Ovary (tissue), 9 donors: ENCODE measurements around the gene PNPO. TPM values are rescaled to one million over a fixed set of nuclear protein-coding genes. Genes with fewer than 3 reads are reported as not detected.
"Not testable (repeated sequence)": the region's sequence is repeated elsewhere in the genome, so short reads cannot be mapped to it uniquely, and the experiment has no call there.

Experiments used
- DNase-seq, 5 donors: peaks; one replicate each; pipeline ENCODE4 v3.0.0-alpha.2; 2019 to 2020
- H3K27ac ChIP-seq, 2 donors: fragments of 200-600 bp; one replicate each; pipeline versions ENCODE4 v1.5.1 to v1.8.0; 2019 to 2022
- H3K27me3 ChIP-seq: fragments of 200-600 bp; one replicate; pipeline ENCODE4 v1.8.0; 2022
- H3K36me3 ChIP-seq: fragments of 200-600 bp; sonication (generic); one replicate; pipeline ENCODE4 v1.5.1; 2019
- H3K4me1 ChIP-seq: one replicate; pipeline ENCODE4 v1.8.1; 2013; ENCODE audit warnings: mild to moderate bottlenecking, moderate library complexity; ENCODE audit not compliant: insufficient read depth
- H3K4me3 ChIP-seq: fragments of 200-600 bp; sonication (generic); one replicate; pipeline ENCODE4 v1.5.1; 2017
- H3K9me3 ChIP-seq, 2 donors: fragments of 200-600 bp in 1 of 2; sonication (generic) in 1 of 2; one replicate each; pipeline versions ENCODE4 v1.5.1 to v1.8.1; 2013 to 2019; ENCODE audit warnings: mild to moderate bottlenecking in 1 of 2, moderate library complexity in 1 of 2
- EP300 ChIP-seq: sonication (generic); formaldehyde crosslinking; IDR thresholded peaks from one replicate; pipeline ENCODE4 v1.6.1; 2017; ENCODE audit warnings: antibody characterized with exemption
- POLR2A ChIP-seq: fragments of 450-650 bp; IDR thresholded peaks from one replicate; pipeline ENCODE4 v1.6.1; 2017; ENCODE audit warnings: antibody characterized with exemption, mild to moderate bottlenecking, moderate library complexity
- WGBS, 3 donors: extraction: QIAGEN DNeasy Blood & Tissue Kit in 1 of 3; methylation state at CpG; one replicate each; pipeline versions ENCODE4 v1.1.5 to v1.1.7; 2013 to 2017; 5-methylcytosine and 5-hydroxymethylcytosine counted together
- intact Hi-C, 4 donors: fragments of 100-400 bp; cut with DNase I; formaldehyde crosslinking; loops; one replicate each; pipeline versions ENCODE4 v1.11.0 to v1.15.1; 2022 to 2023
- polyA plus RNA-seq, 2 donors: library from polyadenylated mRNA; stranded (reverse); fragments of 200-250 nt in 1 of 2; fragments of 350-450 nt in 1 of 2; fragmentation: Illumina TruSeq in 1 of 2; extraction: RNeasy Lipid Tissue Mini Kit (QIAGEN cat#74804) in 1 of 2; gene quantifications; one replicate each; pipeline ENCODE4 v1.2.3, GENCODE V29; 2013 to 2014
- total RNA-seq, 7 donors: library from RNA; depleted of rRNA in 2 of 7; stranded (reverse); fragments of >200 nt in 2 of 7; fragmentation: NEBNext Ultra II Directional in 3 of 7; extraction: Animal tissue kit (Norgen Biotek cat#: 25700) in 3 of 7; gene quantifications; one replicate each; pipeline versions ENCODE4 v1.1.0 to v1.2.4, GENCODE V29; 2016 to 2023
- TF ChIP-seq, protein P1 (sequence below), 3 donors: fragments of 450-650 bp in 2 of 3; fragments of 200-600 bp in 1 of 3; IDR thresholded peaks; one replicate each; pipeline versions ENCODE4 v1.5.1 to v1.8.0; 2016 to 2022; ENCODE audit warnings: antibody characterized with exemption in 3 of 3, mild to moderate bottlenecking in 1 of 3
- donor health status: DM: no; HTN: no; CAD: no; lungs with moderate emphysema.
- donor health status: DM: no; HTN: no; CAD: no.
- donor health status: Bipolar disorder and iron deficiency.
- donor health status: DM: yes; HTN: yes; CAD: no.
- donor health status: DM: no; HTN: no; CAD: no.
- donor health status: DM: yes; HTN: yes; CAD: no.

The PNPO gene
- total and polyA plus RNA-seq, 9 donors = 6.1 to 32.4 (median 21.8) TPM

DNA sequence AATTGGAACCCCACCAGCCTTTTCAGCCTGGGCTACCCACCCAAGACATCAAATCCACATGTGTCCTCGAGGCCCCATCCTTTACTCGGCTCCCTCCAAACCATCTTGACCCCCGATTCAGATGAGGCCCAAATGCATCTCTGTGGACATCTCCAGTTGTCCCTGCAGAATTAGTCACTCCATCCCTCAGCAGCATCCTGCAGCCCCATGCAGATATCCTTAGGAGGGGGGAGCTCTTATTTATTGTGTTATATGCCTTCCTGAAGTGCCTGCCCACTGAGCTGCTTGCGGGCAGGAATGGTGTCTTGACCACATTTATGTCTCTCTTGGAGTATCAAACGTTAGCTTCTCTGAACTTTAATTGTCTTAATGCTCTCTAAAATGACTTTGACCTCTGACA, 45.1 kb downstream of the PNPO start:
- Histone ChIP-seq H3K4me3 (no peak overlapping the region), H3K4me1 (no peaks in the 10 kb centered on the region), H3K27ac (no peak overlapping the region), H3K27me3 (no peaks in the 10 kb centered on the region), H3K36me3 (no peaks in the 10 kb centered on the region), H3K9me3 (no peaks in the 10 kb centered on the region)
- no peak for DNase-seq
- WGBS, 3 donors = 73 to 80% (median 79%) methylated on average over 5 of the region's 5 CpGs
- TF ChIP-seq EP300 (no peak), POLR2A (no peak)
- intact Hi-C loops = no loop called here

DNA sequence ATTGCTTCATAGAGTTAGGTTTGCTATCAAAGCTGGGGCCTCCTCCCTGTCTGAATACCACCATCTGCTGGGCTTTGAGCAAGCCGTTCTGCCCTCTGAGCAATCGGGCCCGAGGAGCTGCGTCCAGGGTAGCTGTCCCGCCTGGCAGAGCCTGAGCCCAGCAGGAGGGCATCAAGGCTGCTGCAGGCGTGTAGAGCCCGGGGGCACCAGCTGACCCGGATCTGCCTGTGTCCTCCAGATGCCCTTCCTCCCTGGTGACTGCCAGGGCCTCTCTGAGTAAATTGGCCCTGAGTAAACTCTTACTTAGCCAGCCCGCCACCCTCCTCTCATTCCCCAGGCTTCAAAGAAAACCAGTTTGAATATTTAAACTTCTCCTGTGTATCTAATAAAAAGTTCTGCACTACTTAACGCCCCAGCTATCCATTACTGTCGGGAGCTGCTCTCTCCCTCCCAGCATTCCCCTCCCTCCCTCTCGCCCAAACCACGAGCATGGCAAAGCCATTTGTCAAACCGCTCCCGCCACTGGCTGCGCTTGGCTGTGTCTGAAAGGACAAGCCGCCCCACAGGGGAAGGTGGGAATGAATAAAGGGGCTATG, 46.0 kb downstream of the PNPO start:
- Histone ChIP-seq H3K4me3 (no peak overlapping the region), H3K27me3 (no peaks in the 10 kb centered on the region), H3K27ac (no peak overlapping the region), H3K4me1 (no peaks in the 10 kb centered on the region), H3K9me3 (no peaks in the 10 kb centered on the region), H3K36me3 (no peaks in the 10 kb centered on the region)
- intact Hi-C loops = no loop called here
- TF ChIP-seq, protein P1, sequence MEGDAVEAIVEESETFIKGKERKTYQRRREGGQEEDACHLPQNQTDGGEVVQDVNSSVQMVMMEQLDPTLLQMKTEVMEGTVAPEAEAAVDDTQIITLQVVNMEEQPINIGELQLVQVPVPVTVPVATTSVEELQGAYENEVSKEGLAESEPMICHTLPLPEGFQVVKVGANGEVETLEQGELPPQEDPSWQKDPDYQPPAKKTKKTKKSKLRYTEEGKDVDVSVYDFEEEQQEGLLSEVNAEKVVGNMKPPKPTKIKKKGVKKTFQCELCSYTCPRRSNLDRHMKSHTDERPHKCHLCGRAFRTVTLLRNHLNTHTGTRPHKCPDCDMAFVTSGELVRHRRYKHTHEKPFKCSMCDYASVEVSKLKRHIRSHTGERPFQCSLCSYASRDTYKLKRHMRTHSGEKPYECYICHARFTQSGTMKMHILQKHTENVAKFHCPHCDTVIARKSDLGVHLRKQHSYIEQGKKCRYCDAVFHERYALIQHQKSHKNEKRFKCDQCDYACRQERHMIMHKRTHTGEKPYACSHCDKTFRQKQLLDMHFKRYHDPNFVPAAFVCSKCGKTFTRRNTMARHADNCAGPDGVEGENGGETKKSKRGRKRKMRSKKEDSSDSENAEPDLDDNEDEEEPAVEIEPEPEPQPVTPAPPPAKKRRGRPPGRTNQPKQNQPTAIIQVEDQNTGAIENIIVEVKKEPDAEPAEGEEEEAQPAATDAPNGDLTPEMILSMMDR (IDR thresholded peaks at IDR 0.05) = no peak
- TF ChIP-seq POLR2A (no peak), EP300 (no peak)
- WGBS, 3 donors = 43 to 52% (median 48%) methylated on average over 17 of the region's 17 CpGs
- DNase-seq = no peak

DNA sequence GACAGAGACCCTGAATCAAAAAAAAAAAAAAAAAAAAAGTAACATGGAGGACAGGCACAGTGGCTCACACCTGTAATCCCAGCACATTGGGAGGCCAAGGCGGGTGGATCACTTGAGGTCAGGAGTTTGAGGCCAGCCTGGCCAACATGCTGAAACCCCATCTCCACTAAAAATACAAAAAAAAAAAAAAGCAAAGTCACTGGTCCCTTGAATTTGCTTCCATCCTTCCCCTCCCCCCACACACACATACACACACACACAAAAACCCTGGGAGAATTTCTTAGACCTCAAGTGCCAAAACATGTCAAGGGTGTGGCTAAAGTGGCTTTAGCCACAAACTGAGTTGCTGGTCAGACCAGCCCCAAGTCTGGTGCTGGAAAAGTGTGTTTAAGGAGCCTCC, 47.1 kb downstream of the PNPO start:
- intact Hi-C loops, H3K27me3 ChIP-seq, H3K4me3 ChIP-seq, H3K36me3 ChIP-seq, H3K27ac ChIP-seq, H3K4me1 ChIP-seq, DNase-seq, H3K9me3 ChIP-seq: not testable (repeated sequence)
- 88 to 96% (median 94%) methylated on average over 1 of the region's 1 CpG for WGBS, 3 donors

DNA sequence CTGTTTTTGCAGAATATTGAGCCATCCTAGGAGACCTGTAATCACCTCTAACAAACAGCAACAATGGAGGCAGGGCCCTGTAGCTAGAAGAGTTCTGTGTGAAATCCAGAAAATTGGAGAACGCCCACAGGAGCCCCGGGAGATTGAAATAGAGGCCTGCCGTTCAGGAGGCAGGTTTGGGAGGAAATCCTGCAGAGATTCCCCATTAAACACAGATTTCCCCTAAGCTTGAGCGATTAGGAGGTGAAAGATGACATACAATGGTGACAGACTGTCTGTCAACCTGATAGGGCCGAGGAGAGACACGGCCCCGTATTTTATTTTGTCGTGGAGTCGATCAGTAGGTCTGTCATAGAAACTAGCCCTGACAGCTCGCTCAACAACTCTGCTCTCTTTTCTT, 47.8 kb downstream of the PNPO start:
- Histone ChIP-seq H3K27ac (no peak overlapping the region), H3K36me3 (no peaks in the 10 kb centered on the region), H3K4me1 (no peaks in the 10 kb centered on the region), H3K9me3 (no peaks in the 10 kb centered on the region), H3K27me3 (no peaks in the 10 kb centered on the region), H3K4me3 (no peak overlapping the region)
- no peak for TF ChIP-seq POLR2A
- TF ChIP-seq EP300 = no peak
- TF ChIP-seq, protein P1 (IDR thresholded peaks at IDR 0.05) = no peak
- DNase-seq = no peak
- WGBS, 3 donors = 80 to 87% (median 84%) methylated on average over 10 of the region's 10 CpGs
- intact Hi-C loops = no loop called here

DNA sequence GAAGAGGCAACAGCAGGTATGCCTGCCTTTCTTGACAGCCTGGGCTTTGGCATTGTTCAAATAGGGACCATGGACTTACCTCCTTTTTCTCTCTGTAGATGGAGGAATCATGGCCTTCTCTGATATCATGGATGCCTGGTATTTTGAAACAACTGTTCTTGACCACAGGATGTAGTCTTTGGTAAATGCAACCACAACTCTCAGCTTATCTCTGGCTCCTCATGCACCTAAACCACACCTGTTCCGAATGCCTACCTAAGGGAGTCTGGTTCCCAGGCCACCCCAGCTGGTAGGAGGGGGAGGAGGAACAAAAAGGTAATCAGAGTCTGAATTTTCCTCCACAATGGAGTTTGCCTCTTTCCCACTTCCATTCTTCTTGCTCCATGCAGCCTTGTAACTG, 48.3 kb downstream of the PNPO start:
- intact Hi-C loops = no loop called here
- Histone ChIP-seq H3K4me3 (no peak overlapping the region), H3K27ac (no peak overlapping the region), H3K4me1 (no peaks in the 10 kb centered on the region), H3K36me3 (no peaks in the 10 kb centered on the region), H3K27me3 (no peaks in the 10 kb centered on the region), H3K9me3 (no peaks in the 10 kb centered on the region)
- no peak for DNase-seq
- no peak for TF ChIP-seq EP300
- TF ChIP-seq POLR2A = no peak
- TF ChIP-seq, protein P1 (IDR thresholded peaks at IDR 0.05) = no peak
- 89 to 96% (median 95%) methylated on average over 1 of the region's 1 CpG for WGBS, 3 donors
